ENCODE data around the gene FAM13A.
"Not testable (repeated sequence)": the region's sequence is repeated elsewhere in the genome, so short reads cannot be mapped to it uniquely, and the experiment has no call there.

GRCh38 chr4:88913181-88913580 lies 143.8 kb downstream of the FAM13A start:
- peak; percentile 20 for TF ChIP-seq CTCF (IDR thresholded peaks at IDR 0.05)
- not testable (repeated sequence) for TF ChIP-seq EZH2 (IDR thresholded peaks at IDR 0.05; ENCODE audit: borderline replicate concordance, insufficient read depth, low read depth, low read length, poor library complexity, severe bottlenecking)
